ENCODE measurements around the gene DKK3. TPM values are rescaled to one million over a fixed set of nuclear protein-coding genes. Genes with fewer than 3 reads are reported as not detected.

Gene DKK3
- polyA plus RNA-seq, 1 of the 3 experiments (the other 2 are of a cell fraction), result 1,174 TPM

GRCh38 chr11:12003336-12003735 lies 5.1 kb downstream of the DKK3 start:
- ChIA-PET CTCF (interaction anchor here (1.2 to 1.7 kb wide), 3 partner anchors 36 to 57 kb away, joined by 3 to 4 read pairs (median 4); no protein-coding TSS in a partner anchor), POLR2A (no interaction called here)
- Histone ChIP-seq H3K27ac (ENCODE audit: low read depth in 2 of 2, low read length in 1 of 2) (peak overlapping the region in 1 of 2 experiments; percentile 49; a peak in 2 of 4 replicates), H3F3A (replicated peaks; ENCODE audit: insufficient read depth) (peaks cover 53% of the 10 kb centered on the region), H3K27me3 (ENCODE audit: insufficient read depth) (no peaks in the 10 kb centered on the region), H3K9ac (peak overlapping the region; percentile 15; the same call in 1 of the 2 replicates), H3K9me2 (no peaks in the 10 kb centered on the region), H3K36me3 (replicated peaks in 1 of 2; ENCODE audit: control insufficient read depth in 1 of 2, insufficient read depth in 2 of 2, low read length in 1 of 2) (peaks cover 62 to 63% of the 10 kb centered on the region in 2 experiments), H3K4me1 (ENCODE audit: control insufficient read depth in 1 of 2, insufficient read depth in 2 of 2, low read depth in 1 of 2, low read length in 1 of 2) (peaks cover 33 to 42% of the 10 kb centered on the region in 2 experiments; a peak in 3 of 4 replicates), H3K4me3 (ENCODE audit: low read depth in 2 of 2, low read length in 1 of 2) (no peak overlapping the region), H4K20me1 (ENCODE audit: insufficient read depth) (peaks cover 40% of the 10 kb centered on the region), H3K4me2 (no peak overlapping the region), H3K9me3 (no peaks in the 10 kb centered on the region), H3K79me2 (ENCODE audit: insufficient read depth) (peaks cover 77% of the 10 kb centered on the region), H2AFZ (ENCODE audit: low read depth) (no peak overlapping the region)
- WGBS (ENCODE audit: low lambda C conversion rate), result 84% methylated on average over 2 of the region's 2 CpGs
- TF ChIP-seq YY1 (IDR thresholded peaks at IDR 0.05; ENCODE audit: low read depth) (no peak), RXRA (IDR thresholded peaks at IDR 0.05; ENCODE audit: borderline replicate concordance, low read depth) (no peak), ELF1 (IDR thresholded peaks at IDR 0.05) (no peak), GABPA (IDR thresholded peaks at IDR 0.05; ENCODE audit: low read depth) (no peak), ZBTB33 (IDR thresholded peaks at IDR 0.05; ENCODE audit: borderline replicate concordance, low read depth) (no peak), NFIC (IDR thresholded peaks at IDR 0.05; ENCODE audit: borderline replicate concordance) (peak; percentile 7; the same call in 1 of the 2 replicates), RCOR1 (IDR thresholded peaks at IDR 0.05; ENCODE audit: low read length) (no peak), RFX5 (IDR thresholded peaks at IDR 0.05; ENCODE audit: low read length) (no peak), SMC3 (IDR thresholded peaks at IDR 0.05; ENCODE audit: low read depth, low read length) (no peak)
- DNase-seq, result no peak

GRCh38 chr11:12001186-12001585 lies 7.2 kb downstream of the DKK3 start:
- WGBS (ENCODE audit: low lambda C conversion rate), result 95% methylated on average over 7 of the region's 7 CpGs
- no peaks in the 10 kb centered on the region for H3K9me2 ChIP-seq
- H3K9me3 ChIP-seq, result no peaks in the 10 kb centered on the region
- H3K4me3 ChIP-seq (ENCODE audit: low read depth in 2 of 2, low read length in 1 of 2), result no peak overlapping the region
- H3K36me3 ChIP-seq (replicated peaks in 1 of 2; ENCODE audit: control insufficient read depth in 1 of 2, insufficient read depth in 2 of 2, low read length in 1 of 2), result peaks cover 74 to 76% of the 10 kb centered on the region in 2 experiments
- CTCF ChIA-PET, result interaction anchor here (1.3 kb wide), 1 partner anchor 34 kb away, joined by 5 read pairs; no protein-coding TSS in a partner anchor
- peaks cover 34 to 44% of the 10 kb centered on the region in 2 experiments for H3K4me1 ChIP-seq (ENCODE audit: control insufficient read depth in 1 of 2, insufficient read depth in 2 of 2, low read depth in 1 of 2, low read length in 1 of 2)
- H3F3A ChIP-seq (replicated peaks; ENCODE audit: insufficient read depth), result peaks cover 59% of the 10 kb centered on the region
- H4K20me1 ChIP-seq (ENCODE audit: insufficient read depth), result peaks cover 20% of the 10 kb centered on the region
- no peak overlapping the region for H3K4me2 ChIP-seq
- H2AFZ ChIP-seq (ENCODE audit: low read depth), result no peak overlapping the region
- peak overlapping the region in 1 of 2 experiments; percentile 99; a peak in 1 of 4 replicates for H3K27ac ChIP-seq (ENCODE audit: low read depth in 2 of 2, low read length in 1 of 2)
- TF ChIP-seq TAF1 (IDR thresholded peaks at IDR 0.05; ENCODE audit: borderline replicate concordance, low read depth, low read length) (no peak), FOXM1 (IDR thresholded peaks at IDR 0.05; ENCODE audit: low read depth) (no peak)
- no peak for DNase-seq
- no peak overlapping the region for H3K9ac ChIP-seq
- no peaks in the 10 kb centered on the region for H3K27me3 ChIP-seq (ENCODE audit: insufficient read depth)
- peaks cover 75% of the 10 kb centered on the region for H3K79me2 ChIP-seq (ENCODE audit: insufficient read depth)
- POLR2A ChIA-PET, result no interaction called here
